ENCODE measurements around the gene PRDM4.
"Not testable (repeated sequence)": the region's sequence is repeated elsewhere in the genome, so short reads cannot be mapped to it uniquely, and the experiment has no call there.

PRDM4 gene

GRCh38 chr12:107695772-107696171 is 65.2 kb downstream of the PRDM4 start:
- DNase-seq (ENCODE audit: low read depth, low spot score), result not testable (repeated sequence)

GRCh38 chr12:107685360-107686248 is 75.3 kb downstream of the PRDM4 start, which contains the start of gene PWP1:
TSS of gene PWP1 (plus strand) at chr12:107685799. CDS start at chr12:107685900, 101 bp downstream.
- DNase-seq (ENCODE audit: low read depth, low spot score), result peak; percentile 78

- peak; percentile 48 for DNase-seq (ENCODE audit: low read depth, low spot score)
Measured at GRCh38 chr12:107684990-107685359, 76.0 kb downstream of the PRDM4 start.

- DNase-seq (ENCODE audit: low read depth, low spot score), result no peak
Measured at GRCh38 chr12:107684029-107684795, 76.7 kb downstream of the PRDM4 start.
